Fibroblast of lung (primary cell): Measurements from ENCODE around the gene KCNQ1OT1.

ENCODE experiments used
- EZH2 ChIP-seq: IDR thresholded peaks from 2 replicates; pipeline ENCODE4 v1.5.1; 2012; ENCODE audit warnings: low read length, control low read depth, mild to moderate bottlenecking; ENCODE audit errors: missing control alignments
- TF ChIP-seq, protein P1 (sequence below), 2 donors: IDR thresholded peaks in 1 of 2; conservative IDR thresholded peaks in 1 of 2; 1 replicate in 1 of 2; 2 replicates in 1 of 2; pipeline ENCODE4 v1.5.1; 2011 to 2012; ENCODE audit warnings: low read length in 2 of 2, control low read depth in 1 of 2, inconsistent platforms in 1 of 2, low read depth in 1 of 2, mild to moderate bottlenecking in 1 of 2

DNA sequence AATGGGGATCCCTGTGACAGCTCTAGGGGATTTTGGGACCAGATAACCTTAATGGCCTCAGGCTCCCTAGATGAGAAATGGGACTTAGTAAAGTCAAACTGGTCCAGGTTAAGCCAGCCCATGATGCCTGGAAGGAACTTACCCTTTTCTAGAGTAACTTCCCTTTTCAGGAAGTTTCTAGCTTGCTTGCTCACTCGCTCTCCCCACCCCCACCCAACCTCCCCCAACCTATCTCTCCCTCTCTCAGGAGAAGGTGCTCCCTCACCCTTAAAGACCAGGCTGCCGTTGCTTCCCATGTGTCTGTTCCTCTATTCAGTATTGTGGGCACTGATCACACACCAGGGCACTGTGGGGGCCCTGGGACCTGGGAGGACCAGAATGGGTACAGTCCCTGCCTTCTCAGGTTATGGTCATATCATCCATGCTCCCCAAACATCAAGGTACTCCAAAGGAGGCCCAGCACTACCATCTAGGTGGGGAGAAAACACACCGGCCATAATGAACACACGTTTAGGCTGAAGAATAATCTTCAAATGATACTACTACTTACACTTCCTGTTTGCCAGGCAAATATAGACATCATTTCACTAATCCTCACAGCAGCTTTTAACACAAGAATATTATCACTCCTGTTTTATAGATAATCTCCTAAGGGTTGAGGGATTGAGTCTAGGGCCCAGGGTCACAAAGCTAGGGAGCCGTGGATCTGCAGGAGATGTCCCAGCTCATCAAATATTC, 18.2 kb downstream of the KCNQ1OT1 start:
- TF ChIP-seq, protein P1, sequence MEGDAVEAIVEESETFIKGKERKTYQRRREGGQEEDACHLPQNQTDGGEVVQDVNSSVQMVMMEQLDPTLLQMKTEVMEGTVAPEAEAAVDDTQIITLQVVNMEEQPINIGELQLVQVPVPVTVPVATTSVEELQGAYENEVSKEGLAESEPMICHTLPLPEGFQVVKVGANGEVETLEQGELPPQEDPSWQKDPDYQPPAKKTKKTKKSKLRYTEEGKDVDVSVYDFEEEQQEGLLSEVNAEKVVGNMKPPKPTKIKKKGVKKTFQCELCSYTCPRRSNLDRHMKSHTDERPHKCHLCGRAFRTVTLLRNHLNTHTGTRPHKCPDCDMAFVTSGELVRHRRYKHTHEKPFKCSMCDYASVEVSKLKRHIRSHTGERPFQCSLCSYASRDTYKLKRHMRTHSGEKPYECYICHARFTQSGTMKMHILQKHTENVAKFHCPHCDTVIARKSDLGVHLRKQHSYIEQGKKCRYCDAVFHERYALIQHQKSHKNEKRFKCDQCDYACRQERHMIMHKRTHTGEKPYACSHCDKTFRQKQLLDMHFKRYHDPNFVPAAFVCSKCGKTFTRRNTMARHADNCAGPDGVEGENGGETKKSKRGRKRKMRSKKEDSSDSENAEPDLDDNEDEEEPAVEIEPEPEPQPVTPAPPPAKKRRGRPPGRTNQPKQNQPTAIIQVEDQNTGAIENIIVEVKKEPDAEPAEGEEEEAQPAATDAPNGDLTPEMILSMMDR (conservative IDR thresholded peaks at IDR 0.05 in 1 of 2, IDR thresholded peaks at IDR 0.05 in 1 of 2; ENCODE audit: low read depth in 1 of 2, low read length in 2 of 2): no peak
- no peak for TF ChIP-seq EZH2
